NCI-H2196 treated with DMSO at 0.1 percent for 48 hours (cell line): Measurements from ENCODE around the gene KCNH1.

Experiments
- DNase-seq: peaks from one replicate; lab custom pipeline; 2025; ENCODE audit not compliant: unreplicated experiment; lab: John Stamatoyannopoulos, UW

KCNH1 gene

GRCh38 chr1:210727709-210728108 is 406.2 kb downstream of the KCNH1 start:
- DNase-seq, result no peak

- no peak for DNase-seq
Measured at GRCh38 chr1:210726621-210727020, 407.3 kb downstream of the KCNH1 start.

- no peak for DNase-seq
Measured at GRCh38 chr1:210724768-210725167, 409.2 kb downstream of the KCNH1 start.

- DNase-seq, result no peak
Measured at GRCh38 chr1:210723646-210724045, 410.3 kb downstream of the KCNH1 start.

- no peak for DNase-seq
Measured at GRCh38 chr1:210722410-210723081, 411.4 kb downstream of the KCNH1 start.

GRCh38 chr1:210715072-210715471 is 418.9 kb downstream of the KCNH1 start:
- no peak for DNase-seq

- no peak for DNase-seq
Measured at GRCh38 chr1:210711825-210712612, 421.9 kb downstream of the KCNH1 start.

GRCh38 chr1:210709701-210710100 is 424.2 kb downstream of the KCNH1 start:
- DNase-seq, result no peak

- DNase-seq, result no peak
Measured at GRCh38 chr1:210707300-210708240, 426.4 kb downstream of the KCNH1 start.

GRCh38 chr1:210706246-210706645 is 427.7 kb downstream of the KCNH1 start:
- no peak for DNase-seq

- no peak for DNase-seq
Measured at GRCh38 chr1:210705086-210705485, 428.9 kb downstream of the KCNH1 start.

GRCh38 chr1:210703593-210703992 is 430.4 kb downstream of the KCNH1 start:
- no peak for DNase-seq

GRCh38 chr1:210702506-210702905 is 431.4 kb downstream of the KCNH1 start:
- no peak for DNase-seq

- no peak for DNase-seq
Measured at GRCh38 chr1:210700511-210700910, 433.4 kb downstream of the KCNH1 start.

GRCh38 chr1:210700083-210700482 is 433.9 kb downstream of the KCNH1 start:
- DNase-seq, result no peak

- DNase-seq, result no peak
Measured at GRCh38 chr1:210698661-210699060, 435.3 kb downstream of the KCNH1 start.

- no peak for DNase-seq
Measured at GRCh38 chr1:210697185-210697584, 436.8 kb downstream of the KCNH1 start.

- DNase-seq, result no peak
Measured at GRCh38 chr1:210696709-210697108, 437.2 kb downstream of the KCNH1 start.

- DNase-seq, result no peak
Measured at GRCh38 chr1:210695026-210695425, 438.9 kb downstream of the KCNH1 start.

- no peak for DNase-seq
Measured at GRCh38 chr1:210692796-210693195, 441.2 kb downstream of the KCNH1 start.

GRCh38 chr1:210691039-210691610 is 442.8 kb downstream of the KCNH1 start:
- DNase-seq, result no peak
